A204.1 (cell line): Measurements from ENCODE around the gene ANP32A.

Experiments
- FAIRE-seq: peaks from 2 replicates; lab custom pipeline; 2012; peaks lifted over from hg19 to GRCh38; lab: Jason Lieb, UNC

The ANP32A gene

DNA sequence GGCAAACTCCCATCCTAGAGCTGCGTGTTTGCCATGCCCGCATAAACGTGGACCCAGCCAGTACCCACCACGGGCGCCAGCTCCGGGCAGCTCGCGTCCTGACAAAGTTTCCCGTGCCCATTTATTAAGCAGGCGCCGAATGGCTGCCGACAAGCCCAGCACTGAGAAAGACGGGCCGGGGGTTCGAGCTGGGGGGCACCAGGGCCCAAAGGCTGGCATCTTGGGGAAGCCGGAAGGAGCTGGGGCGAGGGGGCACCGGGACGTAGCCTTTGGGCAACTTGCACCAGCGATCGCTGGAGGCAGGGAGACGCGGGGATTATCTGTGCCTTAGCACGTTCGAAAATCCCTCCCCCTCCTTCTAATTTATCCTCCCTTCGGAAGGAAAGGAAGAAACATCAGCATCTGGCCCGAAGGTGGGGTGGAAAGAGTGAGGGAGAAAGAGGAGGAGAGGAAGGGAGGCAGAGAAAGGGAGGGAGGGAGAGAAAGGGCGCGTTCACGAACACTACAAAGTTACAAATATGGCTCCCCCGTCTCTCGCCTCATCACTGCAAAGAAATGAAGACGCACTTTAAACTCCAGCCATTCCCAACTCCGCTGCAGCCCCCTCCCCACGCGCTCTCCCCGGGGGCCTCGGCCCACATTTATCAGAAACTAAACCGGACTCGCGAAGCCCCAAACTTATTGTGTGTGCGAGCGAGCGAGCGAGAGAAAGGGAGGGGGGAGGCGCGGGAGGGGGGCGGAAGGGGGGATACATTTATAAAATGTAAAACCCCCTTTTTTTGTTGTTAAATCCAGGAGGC, 1.0 kb downstream of the ANP32A start:
- no peak for FAIRE-seq

GRCh38 chr15:68818769-68819494, 1.8 kb downstream of the ANP32A start:
- no peak for FAIRE-seq

- no peak for FAIRE-seq
Observed at GRCh38 chr15:68818066-68818768, 2.5 kb downstream of the ANP32A start.

GRCh38 chr15:68817304-68818065, 3.2 kb downstream of the ANP32A start:
- no peak for FAIRE-seq

DNA sequence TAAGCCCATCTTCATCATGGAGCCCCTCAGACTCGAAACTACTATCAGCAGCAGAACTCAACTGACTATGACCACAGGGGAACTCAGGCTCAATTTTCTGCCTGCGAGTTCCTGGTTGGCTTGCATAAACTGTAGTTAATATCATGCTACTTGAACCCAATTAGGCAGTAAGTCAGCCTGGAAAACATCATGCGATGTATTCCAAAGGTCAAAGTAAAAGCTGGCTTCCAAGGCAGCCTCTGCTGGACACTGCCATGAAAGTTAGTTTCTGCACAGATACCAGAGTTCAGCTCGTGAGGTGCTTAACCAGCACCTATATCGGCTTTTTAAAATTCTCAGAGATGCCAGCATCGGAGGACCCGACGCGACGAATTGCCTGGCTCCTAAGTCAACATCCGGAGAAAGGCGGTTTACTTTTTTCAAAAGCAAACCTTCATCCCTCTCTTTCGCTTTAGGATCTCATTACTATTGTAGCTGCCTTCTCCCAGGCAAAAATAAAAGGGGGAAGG, 3.8 kb downstream of the ANP32A start:
- no peak for FAIRE-seq

- no peak for FAIRE-seq
Observed at GRCh38 chr15:68816158-68816557, 4.5 kb downstream of the ANP32A start.

DNA sequence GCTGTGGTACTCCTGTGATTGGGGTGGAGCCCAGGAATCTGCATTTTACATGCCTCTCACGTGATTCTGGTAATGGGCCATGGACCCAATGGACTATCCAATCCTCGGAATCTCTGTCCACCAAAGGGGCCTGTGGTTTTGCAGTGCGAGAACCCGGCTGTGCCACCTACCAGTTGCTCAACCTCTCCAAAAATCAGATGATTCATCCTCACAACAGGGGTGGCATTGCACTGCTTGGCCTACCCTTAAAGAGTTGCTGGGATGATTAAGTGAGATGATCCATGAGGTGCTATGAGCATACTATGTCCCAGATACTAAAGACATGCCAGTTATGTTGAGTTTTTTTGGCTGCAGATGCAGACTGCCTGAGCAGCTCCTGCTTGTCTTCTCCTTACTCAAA, 5.1 kb downstream of the ANP32A start:
- no peak for FAIRE-seq

GRCh38 chr15:68814596-68814995, 6.1 kb downstream of the ANP32A start:
- no peak for FAIRE-seq

GRCh38 chr15:68812597-68813431, 7.9 kb downstream of the ANP32A start:
- FAIRE-seq, result no peak

DNA sequence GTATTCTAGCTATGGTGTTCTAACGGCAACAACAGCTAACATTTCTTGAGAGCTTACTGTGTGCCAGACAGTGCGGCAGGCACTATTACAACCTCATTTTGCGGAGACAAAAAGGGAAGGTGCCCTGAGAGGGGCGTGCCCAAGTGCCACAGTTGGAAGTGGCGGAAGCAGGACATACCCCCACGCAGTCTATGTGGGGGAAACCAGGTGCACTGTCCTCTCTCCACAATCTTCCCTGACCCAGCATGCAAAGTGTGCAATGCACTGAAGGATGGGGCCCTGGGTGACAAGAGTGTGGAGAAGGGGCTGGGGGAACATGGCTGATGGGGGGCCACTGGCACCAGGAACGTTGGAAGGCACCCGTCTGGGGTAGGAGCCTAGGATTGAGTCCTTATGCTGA, 8.6 kb downstream of the ANP32A start:
- no peak for FAIRE-seq

DNA sequence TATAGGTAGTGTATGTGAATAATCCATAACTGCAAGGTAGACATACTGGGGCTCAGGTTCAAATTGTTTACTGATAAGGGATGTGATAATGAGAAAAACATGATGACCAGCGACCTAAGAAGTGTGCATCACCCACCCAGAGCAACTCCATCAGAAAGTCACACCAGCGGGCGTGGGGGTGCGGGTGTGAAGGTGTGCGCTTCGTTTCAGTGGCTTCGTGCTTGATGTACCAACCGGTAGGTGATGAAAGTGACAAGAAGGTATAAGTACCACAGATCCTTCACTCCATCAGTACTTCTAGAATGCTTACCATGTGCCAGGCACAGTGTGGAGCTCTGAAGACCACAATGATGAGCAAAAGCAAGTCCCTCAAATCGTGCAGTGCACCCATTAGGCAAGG, 11.2 kb downstream of the ANP32A start:
- FAIRE-seq, result no peak

DNA sequence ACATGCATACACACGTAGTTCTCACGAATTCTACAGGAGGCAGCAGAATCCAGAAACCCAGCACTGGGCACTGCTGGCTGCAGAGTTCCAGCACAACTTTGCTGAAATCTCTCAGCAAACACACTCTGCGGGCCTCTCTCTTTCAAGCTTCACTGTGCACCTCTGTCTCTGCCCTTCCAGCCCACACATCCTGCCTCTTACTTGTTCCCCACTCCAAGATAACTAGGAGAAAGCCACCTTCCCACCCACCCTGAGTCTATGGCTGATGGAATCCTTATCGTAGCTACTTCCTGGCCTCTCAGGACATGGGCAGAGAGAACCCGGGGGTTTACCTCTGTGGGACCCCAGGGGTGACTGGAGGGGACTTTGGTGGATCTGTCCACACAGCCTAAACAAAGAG, 11.9 kb downstream of the ANP32A start:
- no peak for FAIRE-seq

DNA sequence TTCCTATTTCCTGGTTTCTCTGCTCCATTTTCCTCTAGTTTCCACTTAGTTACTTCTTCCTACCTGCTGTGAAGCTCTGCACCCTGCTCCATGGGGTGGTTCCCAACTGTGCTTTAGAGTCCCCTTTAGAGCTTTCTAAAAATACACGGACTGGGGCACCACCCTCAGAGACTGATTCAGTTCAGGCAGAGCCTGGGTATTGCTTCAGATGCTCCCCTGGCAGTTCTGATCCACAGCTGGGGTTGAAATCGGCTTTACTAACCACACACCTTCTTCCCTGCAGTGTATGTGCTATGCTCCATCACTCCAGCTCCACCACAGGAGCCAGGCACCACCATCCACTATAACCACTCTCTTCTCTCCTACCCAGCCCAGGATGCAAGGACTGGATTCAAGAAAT, 12.6 kb downstream of the ANP32A start:
- FAIRE-seq, result no peak

DNA sequence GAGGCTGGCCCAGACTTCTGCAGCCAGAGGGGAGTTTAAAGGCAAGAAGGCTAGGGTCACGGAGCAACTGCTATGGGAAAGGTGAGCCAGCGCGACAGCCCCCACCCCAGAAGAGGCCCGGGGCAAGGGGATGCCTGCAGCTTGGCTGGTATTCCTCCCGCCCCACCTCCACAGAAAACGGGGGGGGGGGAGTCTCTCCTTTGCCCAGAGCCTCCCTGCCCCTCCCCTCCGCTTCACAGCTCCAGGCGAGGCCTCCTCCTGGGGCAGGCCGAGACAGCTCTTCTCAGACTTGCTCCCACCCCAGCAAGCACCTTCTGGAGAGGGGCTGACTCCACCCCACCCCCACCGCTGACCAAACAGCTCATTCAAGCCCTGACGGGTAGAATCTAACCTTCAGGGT, 13.4 kb downstream of the ANP32A start:
- FAIRE-seq, result no peak

GRCh38 chr15:68806220-68807060, 14.3 kb downstream of the ANP32A start:
- FAIRE-seq, result no peak

GRCh38 chr15:68802373-68802772, 18.3 kb downstream of the ANP32A start:
- no peak for FAIRE-seq

DNA sequence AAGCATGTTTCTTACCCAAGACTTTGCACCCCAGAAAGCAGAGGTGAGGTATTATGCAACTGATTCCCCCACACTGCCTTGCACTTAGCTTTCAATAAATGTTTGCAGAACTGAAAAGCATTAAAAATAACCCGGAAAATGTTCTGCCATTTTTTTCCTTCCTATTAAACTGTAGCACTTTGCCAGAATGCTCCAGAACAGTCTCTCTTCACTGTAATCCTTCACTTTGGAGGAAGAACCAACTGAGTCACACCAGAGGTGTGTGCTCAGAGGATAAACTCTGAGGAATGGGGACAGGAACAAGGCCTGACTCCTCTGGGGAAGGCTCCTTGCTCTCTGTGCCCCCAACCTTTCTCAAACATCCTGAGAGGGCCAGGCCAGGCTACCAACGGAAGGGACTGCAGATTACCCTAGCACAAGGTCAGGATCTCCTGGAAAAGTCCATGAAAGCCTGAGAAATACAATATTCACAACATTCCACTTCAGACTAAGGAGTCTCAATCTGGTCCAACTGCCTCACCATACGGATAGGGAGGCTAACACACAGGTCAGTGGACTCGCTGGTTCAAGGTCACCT, 19.0 kb downstream of the ANP32A start:
- FAIRE-seq, result no peak

DNA sequence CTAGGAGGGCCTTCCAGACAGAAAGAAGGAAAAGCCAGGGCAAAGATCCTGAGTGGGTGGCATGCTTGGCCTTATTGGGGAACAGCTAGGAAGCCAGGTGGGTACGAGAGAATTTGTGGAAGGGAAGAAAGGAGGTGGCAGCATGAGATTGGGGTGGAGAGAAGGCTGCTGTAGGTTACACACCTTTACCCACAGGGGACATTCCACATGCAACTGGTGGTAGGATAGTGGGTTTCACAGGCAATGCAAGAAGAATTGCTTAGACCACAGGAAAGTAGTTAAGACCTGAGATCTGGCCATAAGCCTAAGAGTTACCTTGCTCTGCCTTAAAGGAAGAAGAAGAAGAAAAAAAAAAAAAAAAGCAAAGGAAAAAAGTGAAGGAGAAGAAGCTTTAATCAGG, 19.8 kb downstream of the ANP32A start:
- no peak for FAIRE-seq

DNA sequence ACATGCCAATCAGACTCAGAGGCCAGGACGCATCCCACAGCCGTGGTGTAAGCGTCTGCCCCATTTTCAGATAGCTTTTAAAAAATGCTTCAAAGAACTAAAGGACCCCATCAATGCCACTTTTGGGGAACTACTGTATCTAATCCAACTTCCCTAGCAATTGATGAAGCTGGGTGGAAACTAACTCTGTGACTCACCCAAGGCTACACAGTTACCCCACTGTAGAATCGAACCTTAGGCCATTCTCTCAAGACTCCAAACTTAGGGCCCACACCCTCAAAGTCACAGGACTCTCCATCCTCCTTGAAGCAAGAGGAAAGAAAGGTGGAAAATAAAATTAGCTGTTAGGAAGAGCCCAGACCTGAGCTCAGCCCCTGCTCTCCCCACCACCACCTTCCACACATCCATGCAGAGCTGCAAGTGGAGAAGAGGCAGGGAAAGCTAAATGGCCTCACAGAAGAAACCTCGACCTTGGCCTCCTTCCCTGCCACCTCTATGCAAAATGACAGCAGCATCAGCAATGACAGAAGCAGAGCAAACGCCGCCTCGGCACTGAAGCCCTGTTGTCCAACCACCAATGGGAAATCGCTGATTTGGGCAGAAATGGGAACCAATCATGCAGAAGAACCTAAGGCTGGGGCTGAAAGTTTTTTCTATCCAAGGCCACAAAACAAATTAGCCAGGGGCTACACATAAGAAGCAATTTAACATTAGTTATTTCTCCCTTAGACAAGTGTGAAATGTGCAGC, 22.2 kb downstream of the ANP32A start:
- FAIRE-seq, result no peak
